Measurements from ENCODE around the gene SLC4A8. TPM values are rescaled to one million over a fixed set of nuclear protein-coding genes. Genes with fewer than 3 reads are reported as not detected.

Gene SLC4A8
- total and polyA plus RNA-seq, 11 donors, result 0.07 to 3.6 (median 0.51) TPM

GRCh38 chr12:51488281-51488680, 63.6 kb downstream of the SLC4A8 start:
- no peaks in the 10 kb centered on the region for H3K36me3 ChIP-seq
- no peak for ATAC-seq
- H3K9me3 ChIP-seq, result no peaks in the 10 kb centered on the region
- H3K4me1 ChIP-seq, result peaks cover 0 to 3% (median 0%) of the 10 kb centered on the region in 12 donors
- no peak overlapping the region for H3K27ac ChIP-seq
- no peak for DNase-seq
- no peaks in the 10 kb centered on the region for H3K27me3 ChIP-seq
- intact Hi-C loops (cut with DNase I), result no loop called here
- H3K4me3 ChIP-seq, result no peak overlapping the region
- no peak for TF ChIP-seq CTCF (IDR thresholded peaks at IDR 0.05)
- no peak for TF ChIP-seq POLR2A (IDR thresholded peaks at IDR 0.05)

- Histone ChIP-seq H3K4me3 (no peak overlapping the region), H3K27me3 (peaks cover 0 to 4% (median 0%) of the 10 kb centered on the region in 9 donors), H3K4me1 (no peaks in the 10 kb centered on the region), H3K9me3 (no peaks in the 10 kb centered on the region), H3K27ac (no peak overlapping the region), H3K36me3 (no peaks in the 10 kb centered on the region)
- TF ChIP-seq CTCF (IDR thresholded peaks at IDR 0.05), result no peak
- TF ChIP-seq POLR2A (IDR thresholded peaks at IDR 0.05), result no peak
- ATAC-seq (no peak), DNase-seq (no peak)
- WGBS, 4 donors, result 58 to 75% (median 68%) methylated on average over 2 of the region's 2 CpGs
- intact Hi-C loops (cut with DNase I), result no loop called here
Observed at GRCh38 chr12:51493281-51493680, 68.7 kb downstream of the SLC4A8 start.

GRCh38 chr12:51496895-51497294, 72.3 kb downstream of the SLC4A8 start:
- Histone ChIP-seq H3K36me3 (no peaks in the 10 kb centered on the region), H3K4me3 (no peak overlapping the region), H3K4me1 (no peaks in the 10 kb centered on the region), H3K27me3 (peaks cover 0 to 4% (median 0%) of the 10 kb centered on the region in 9 donors), H3K27ac (no peak overlapping the region), H3K9me3 (no peaks in the 10 kb centered on the region)
- TF ChIP-seq POLR2A (IDR thresholded peaks at IDR 0.05), result no peak
- no peak for TF ChIP-seq CTCF (IDR thresholded peaks at IDR 0.05)
- intact Hi-C loops (cut with DNase I), result no loop called here
- 82 to 94% (median 87%) methylated on average over 2 of the region's 2 CpGs for WGBS, 4 donors
- ATAC-seq, result no peak
- DNase-seq, result no peak

GRCh38 chr12:51504851-51505250, 80.2 kb downstream of the SLC4A8 start:
- WGBS, 4 donors, result 53 to 72% (median 58%) methylated on average over 3 of the region's 3 CpGs
- H3K9me3 ChIP-seq, result no peaks in the 10 kb centered on the region

More at GRCh38 chr12:51504851-51505250, 80.2 kb downstream of the SLC4A8 start:
- H3K4me3 ChIP-seq, result no peak overlapping the region
- no peaks in the 10 kb centered on the region for H3K27me3 ChIP-seq
- H3K4me1 ChIP-seq, result no peaks in the 10 kb centered on the region
- ATAC-seq (no peak), DNase-seq (no peak)
- H3K36me3 ChIP-seq, result no peaks in the 10 kb centered on the region
- TF ChIP-seq POLR2A (IDR thresholded peaks at IDR 0.05), result no peak
- TF ChIP-seq CTCF (IDR thresholded peaks at IDR 0.05), result no peak
- intact Hi-C loops (cut with DNase I), result no loop called here
- no peak overlapping the region for H3K27ac ChIP-seq
